Endothelial cell of umbilical vein (primary cell): ENCODE results near the gene DHX15. TPM values are rescaled to one million over a fixed set of nuclear protein-coding genes. Genes with fewer than 3 reads are reported as not detected.

Experiments
- BruUV-seq: library from RNA; stranded (reverse); fragments of 400-500 nt; replicated peaks from 2 replicates; lab custom pipeline; 2021; lab: Mats Ljungman, UMichigan
- CTCF ChIA-PET: fragments of 300-600, 350-600 bp; sonication (Branson Sonifier 250); formaldehyde crosslinking; loops from one replicate; lab custom pipeline; 2021; ENCODE audit warnings: antibody characterized with exemption, inconsistent platforms; lab: Charles Lee
- POLR2A ChIA-PET: fragments of 300-600, 350-600 bp; sonication (Branson Sonifier 250); formaldehyde crosslinking; loops from one replicate; lab custom pipeline; 2021; ENCODE audit warnings: antibody characterized with exemption, inconsistent platforms; lab: Charles Lee
- DNase-seq: peaks from one replicate; pipeline ENCODE4 v3.0.0-alpha.2; 2011; ENCODE audit warnings: low read depth, low spot score
- FAIRE-seq: peaks from 2 replicates; lab custom pipeline; 2011; peaks lifted over from hg19 to GRCh38; lab: Jason Lieb, UNC
- H2AFZ ChIP-seq: 2 replicates; pipeline ENCODE4 v1.6.0; 2012; ENCODE audit warnings: low read depth, low read length, control low read depth, inconsistent platforms
- H3K27ac ChIP-seq: 2 replicates; pipeline ENCODE4 v1.5.1; 2011; ENCODE audit warnings: low read depth, mild to moderate bottlenecking, control low read depth, low read length, moderate library complexity; ENCODE audit not compliant: insufficient read depth
- H3K27me3 ChIP-seq, 2 experiments: 2 replicates each; pipeline versions ENCODE4 v1.6.0 to v1.6.1; 2011; ENCODE audit warnings: low read length in 2 of 2, mixed read lengths in 1 of 2; ENCODE audit not compliant: control insufficient read depth in 2 of 2, insufficient read depth in 2 of 2
- H3K36me3 ChIP-seq, 2 experiments: 2 replicates in 1 of 2; 3 replicates in 1 of 2; pipeline ENCODE4 v1.5.1; 2011; ENCODE audit warnings: low read length in 2 of 2, mild to moderate bottlenecking in 1 of 2, moderate library complexity in 1 of 2; ENCODE audit not compliant: control insufficient read depth in 2 of 2, insufficient read depth in 2 of 2; ENCODE audit errors: extremely low read depth in 1 of 2
- H3K4me1 ChIP-seq: 3 replicates; pipeline ENCODE4 v1.5.1; 2011; ENCODE audit warnings: mild to moderate bottlenecking, low read length; ENCODE audit not compliant: control insufficient read depth, insufficient read depth; ENCODE audit errors: extremely low read depth
- H3K4me2 ChIP-seq: 2 replicates; pipeline ENCODE4 v1.6.1; 2011; ENCODE audit warnings: low read length, control low read depth, mixed read lengths; ENCODE audit not compliant: insufficient read depth
- H3K4me3 ChIP-seq, 3 experiments: fragments of 200-600 bp in 1 of 3; sonication (generic), shearing (Covaris generic) in 1 of 3; replicated peaks in 1 of 3; 2 replicates each; pipeline ENCODE4 v1.5.1; 2011 to 2016; ENCODE audit warnings: control low read depth in 3 of 3, low read length in 3 of 3, mild to moderate bottlenecking in 2 of 3, inconsistent platforms in 1 of 3, low read depth in 1 of 3, moderate library complexity in 1 of 3; ENCODE audit not compliant: insufficient read depth in 1 of 3
- H3K79me2 ChIP-seq: 2 replicates; pipeline ENCODE4 v1.6.0; 2012; ENCODE audit warnings: low read length, inconsistent platforms; ENCODE audit not compliant: control insufficient read depth, insufficient read depth
- H3K9ac ChIP-seq: replicated peaks from 2 replicates; pipeline ENCODE3; 2011; ENCODE audit warnings: low read length, control low read depth; ENCODE audit not compliant: insufficient read depth; ENCODE audit errors: extremely low read depth
- H3K9me1 ChIP-seq: replicated peaks from 3 replicates; pipeline ENCODE4 v1.6.0; 2011; ENCODE audit warnings: mild to moderate bottlenecking, low read length; ENCODE audit not compliant: control insufficient read depth, insufficient read depth; ENCODE audit errors: extremely low read depth
- H3K9me3 ChIP-seq: replicated peaks from 2 replicates; pipeline ENCODE4 v1.5.1; 2012; ENCODE audit warnings: low read length, inconsistent platforms; ENCODE audit not compliant: control insufficient read depth, insufficient read depth
- H4K20me1 ChIP-seq: replicated peaks from 2 replicates; pipeline ENCODE3; 2011; ENCODE audit warnings: mild to moderate bottlenecking, low read length; ENCODE audit not compliant: control insufficient read depth, insufficient read depth; ENCODE audit errors: extremely low read depth
- EZH2 ChIP-seq: IDR thresholded peaks from 2 replicates; pipeline ENCODE4 v1.6.1; 2012; ENCODE audit warnings: borderline replicate concordance, low read depth, mild to moderate bottlenecking, moderate library complexity, low read length, inconsistent platforms; ENCODE audit not compliant: severe bottlenecking
- FOS ChIP-seq: IDR thresholded peaks from 2 replicates; pipeline ENCODE4 v1.6.1; 2011; ENCODE audit warnings: mild to moderate bottlenecking, low read length, moderate library complexity, borderline replicate concordance; ENCODE audit not compliant: insufficient read depth
- GATA2 ChIP-seq: IDR thresholded peaks from 2 replicates; pipeline ENCODE4 v1.7.0; 2011; ENCODE audit warnings: low read depth, mild to moderate bottlenecking, moderate library complexity, mixed read lengths, low read length; ENCODE audit not compliant: insufficient read length, insufficient read depth
- JUN ChIP-seq: IDR thresholded peaks from 2 replicates; pipeline ENCODE4 v1.6.1; 2011; ENCODE audit warnings: borderline replicate concordance, low read depth; ENCODE audit not compliant: insufficient read length, insufficient read depth
- MAX ChIP-seq: IDR thresholded peaks from 2 replicates; pipeline ENCODE4 v1.6.1; 2011; ENCODE audit not compliant: insufficient read depth, insufficient read length
- MYC ChIP-seq: IDR thresholded peaks from one replicate; pipeline ENCODE4 v1.6.1; 2011; ENCODE audit warnings: mild to moderate bottlenecking, low read depth, low read length
- POLR2A ChIP-seq: IDR thresholded peaks from 2 replicates; pipeline ENCODE4 v1.6.1; 2012; ENCODE audit warnings: low read depth, mild to moderate bottlenecking, control low read depth, low read length
- POLR2AphosphoS5 ChIP-seq: IDR thresholded peaks from 2 replicates; pipeline ENCODE4 v1.6.1; 2012; ENCODE audit warnings: low read depth, mild to moderate bottlenecking, control low read depth, low read length, moderate library complexity; ENCODE audit not compliant: insufficient read depth
- dilution Hi-C: fragments of 300-500 bp; cut with MboI; formaldehyde crosslinking; loops from one replicate; pipeline ENCODE4 v1.15.0; 2019; ENCODE audit warnings: low sequenced_read_pairs; ENCODE audit not compliant: extremely low pct_ligation_motif_present
- intact Hi-C: fragments of 100-400 bp; cut with micrococcal nuclease; formaldehyde crosslinking; loops from one replicate; pipeline ENCODE4 v1.10.0; 2022
- polyA plus RNA-seq, 4 experiments: library from polyadenylated mRNA; depleted of rRNA in 3 of 4; stranded (reverse) in 3 of 4; unstranded in 1 of 4; fragments of >200 nt; gene quantifications; 2 replicates each; pipeline versions ENCODE4 v1.2.1 to v1.2.3, GENCODE V29; 2011 to 2012; ENCODE audit warnings: missing spikeins in 1 of 4
- total RNA-seq: library from RNA; stranded (reverse); gene quantifications from 2 replicates; pipeline ENCODE4 v1.2.3, GENCODE V29; 2021
- TF ChIP-seq, protein P1 (sequence below), 2 donors: IDR thresholded peaks; 1 replicate in 1 of 2; 2 replicates in 1 of 2; pipeline ENCODE4 v1.5.1; 2011; ENCODE audit warnings: low read length in 2 of 2, mild to moderate bottlenecking in 2 of 2, moderate library complexity in 2 of 2, control low read depth in 1 of 2, inconsistent platforms in 1 of 2, low read depth in 1 of 2; ENCODE audit not compliant: insufficient read depth in 1 of 2; ENCODE audit errors: extremely low read depth in 1 of 2

Gene DHX15
- total and polyA plus RNA-seq, 2 donors (not counting 3 experiments of a cell fraction or from before 2014, with no cell fraction given) = 72.3 to 152 TPM

DNA sequence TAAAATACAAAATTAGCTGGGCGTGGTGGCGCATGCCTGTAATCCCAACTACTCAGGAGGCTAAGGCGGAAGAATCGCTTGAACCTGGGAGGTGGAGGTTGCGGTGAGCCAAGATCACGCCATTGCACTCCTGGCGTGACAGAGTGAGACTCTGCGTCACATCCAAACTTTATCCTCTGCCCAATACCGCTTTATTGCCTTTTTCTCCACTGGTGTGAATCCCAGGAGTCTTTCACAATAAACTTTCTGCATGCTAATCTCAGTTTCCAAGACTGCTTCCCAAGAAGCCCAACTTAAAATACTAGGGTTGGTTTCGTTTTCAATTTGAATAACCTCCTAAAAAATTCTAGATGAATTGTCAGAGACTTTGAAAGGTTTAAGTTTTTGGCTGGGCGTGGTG, 27.2 kb upstream of the DHX15 start:
- CTCF ChIA-PET = no interaction called here
- Histone ChIP-seq H4K20me1 (no peaks in the 10 kb centered on the region), H3K4me3 (no peak overlapping the region), H3K27ac (no peak overlapping the region), H3K9ac (no peak overlapping the region), H3K9me3 (no peaks in the 10 kb centered on the region), H2AFZ (no peak overlapping the region), H3K36me3 (no peaks in the 10 kb centered on the region), H3K4me1 (no peaks in the 10 kb centered on the region), H3K4me2 (no peak overlapping the region), H3K9me1 (no peaks in the 10 kb centered on the region), H3K27me3 (peaks cover 0 to 1% of the 10 kb centered on the region in 2 experiments), H3K79me2 (no peaks in the 10 kb centered on the region)
- FAIRE-seq = no peak
- DNase-seq = no peak
- intact Hi-C loops = no loop called here
- dilution Hi-C loops = no loop called here
- TF ChIP-seq POLR2A (no peak), MYC (no peak), MAX (no peak), JUN (no peak), EZH2 (no peak), POLR2AphosphoS5 (no peak), FOS (no peak), GATA2 (no peak)
- TF ChIP-seq, protein P1, sequence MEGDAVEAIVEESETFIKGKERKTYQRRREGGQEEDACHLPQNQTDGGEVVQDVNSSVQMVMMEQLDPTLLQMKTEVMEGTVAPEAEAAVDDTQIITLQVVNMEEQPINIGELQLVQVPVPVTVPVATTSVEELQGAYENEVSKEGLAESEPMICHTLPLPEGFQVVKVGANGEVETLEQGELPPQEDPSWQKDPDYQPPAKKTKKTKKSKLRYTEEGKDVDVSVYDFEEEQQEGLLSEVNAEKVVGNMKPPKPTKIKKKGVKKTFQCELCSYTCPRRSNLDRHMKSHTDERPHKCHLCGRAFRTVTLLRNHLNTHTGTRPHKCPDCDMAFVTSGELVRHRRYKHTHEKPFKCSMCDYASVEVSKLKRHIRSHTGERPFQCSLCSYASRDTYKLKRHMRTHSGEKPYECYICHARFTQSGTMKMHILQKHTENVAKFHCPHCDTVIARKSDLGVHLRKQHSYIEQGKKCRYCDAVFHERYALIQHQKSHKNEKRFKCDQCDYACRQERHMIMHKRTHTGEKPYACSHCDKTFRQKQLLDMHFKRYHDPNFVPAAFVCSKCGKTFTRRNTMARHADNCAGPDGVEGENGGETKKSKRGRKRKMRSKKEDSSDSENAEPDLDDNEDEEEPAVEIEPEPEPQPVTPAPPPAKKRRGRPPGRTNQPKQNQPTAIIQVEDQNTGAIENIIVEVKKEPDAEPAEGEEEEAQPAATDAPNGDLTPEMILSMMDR (IDR thresholded peaks at IDR 0.05; ENCODE audit: extremely low read depth in 1 of 2, insufficient read depth in 1 of 2, low read depth in 1 of 2, low read length in 2 of 2) = no peak
- POLR2A ChIA-PET = no interaction called here
- BruUV-seq = no TSS peak
